Measurements from ENCODE around the gene SET. TPM values are rescaled to one million over a fixed set of nuclear protein-coding genes. Genes with fewer than 3 reads are reported as not detected.

Gene SET
- polyA plus RNA-seq, 1 donor (not counting 4 experiments of a cell fraction or from before 2014, with no cell fraction given), result 267 TPM

DNA sequence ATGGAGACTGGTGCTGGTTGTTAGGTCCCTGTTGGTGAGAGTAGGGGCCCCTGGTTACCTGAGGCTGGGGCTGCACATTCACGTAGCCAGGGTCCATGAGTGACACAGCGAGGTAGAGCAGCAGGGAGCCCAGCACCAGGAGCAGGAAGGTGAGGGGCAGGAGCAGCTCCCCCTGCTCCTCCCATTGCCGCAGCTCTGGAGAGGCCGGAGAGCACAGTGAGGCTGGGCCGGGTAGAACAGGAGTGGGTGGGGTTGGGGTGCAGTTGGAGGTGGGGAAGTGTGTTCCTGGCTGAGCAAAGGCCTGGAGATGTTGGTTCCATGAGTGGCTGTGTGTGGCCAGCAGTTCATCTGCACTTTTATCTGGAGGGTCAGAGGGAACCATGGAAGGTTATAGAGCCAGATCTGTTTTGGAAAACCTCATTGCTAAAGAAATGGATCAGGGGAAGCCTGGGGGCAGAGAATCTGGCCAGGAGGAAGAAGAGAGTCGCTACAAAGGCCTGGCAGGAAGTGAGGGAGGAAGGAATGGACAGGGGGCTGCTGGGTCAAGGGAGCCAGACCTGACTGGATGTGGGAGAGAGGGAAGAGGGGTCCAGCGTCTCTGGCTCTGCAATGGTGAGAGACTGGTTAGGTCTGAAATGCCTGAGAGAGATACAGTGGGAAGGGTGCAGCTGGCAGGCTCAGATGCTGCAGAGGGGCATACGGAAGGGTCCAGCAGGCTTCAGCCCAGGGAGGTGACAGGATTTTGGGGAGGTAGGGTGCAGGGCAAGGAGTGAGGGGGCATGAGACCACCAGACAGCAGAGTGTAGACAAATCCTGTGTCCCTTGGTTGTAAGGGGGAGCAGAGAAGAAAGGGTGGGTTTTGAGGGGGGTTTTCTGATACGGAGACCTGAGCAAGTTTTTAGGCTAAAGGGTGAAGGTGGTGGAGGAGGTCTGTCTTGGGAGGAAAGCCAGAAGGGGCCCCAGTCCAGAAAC lies 33.6 kb downstream of the SET start:
- peaks cover 6% of the 10 kb centered on the region in 2 experiments for H3K36me3 ChIP-seq (ENCODE audit: control insufficient read depth in 2 of 2, extremely low read depth in 1 of 2, insufficient read depth in 2 of 2, low read length in 2 of 2)
- no peak overlapping the region for H2AFZ ChIP-seq (ENCODE audit: control insufficient read depth, low read length)
- no peaks in the 10 kb centered on the region for H3K9me1 ChIP-seq (ENCODE audit: control insufficient read depth, extremely low read depth, insufficient read depth, low read length)
- H4K20me1 ChIP-seq (ENCODE audit: control insufficient read depth, extremely low read depth, insufficient read depth, low read length), result no peaks in the 10 kb centered on the region
- no peaks in the 10 kb centered on the region for H3K9me3 ChIP-seq (ENCODE audit: control insufficient read depth, low read depth, low read length)
- TF ChIP-seq, protein P1, sequence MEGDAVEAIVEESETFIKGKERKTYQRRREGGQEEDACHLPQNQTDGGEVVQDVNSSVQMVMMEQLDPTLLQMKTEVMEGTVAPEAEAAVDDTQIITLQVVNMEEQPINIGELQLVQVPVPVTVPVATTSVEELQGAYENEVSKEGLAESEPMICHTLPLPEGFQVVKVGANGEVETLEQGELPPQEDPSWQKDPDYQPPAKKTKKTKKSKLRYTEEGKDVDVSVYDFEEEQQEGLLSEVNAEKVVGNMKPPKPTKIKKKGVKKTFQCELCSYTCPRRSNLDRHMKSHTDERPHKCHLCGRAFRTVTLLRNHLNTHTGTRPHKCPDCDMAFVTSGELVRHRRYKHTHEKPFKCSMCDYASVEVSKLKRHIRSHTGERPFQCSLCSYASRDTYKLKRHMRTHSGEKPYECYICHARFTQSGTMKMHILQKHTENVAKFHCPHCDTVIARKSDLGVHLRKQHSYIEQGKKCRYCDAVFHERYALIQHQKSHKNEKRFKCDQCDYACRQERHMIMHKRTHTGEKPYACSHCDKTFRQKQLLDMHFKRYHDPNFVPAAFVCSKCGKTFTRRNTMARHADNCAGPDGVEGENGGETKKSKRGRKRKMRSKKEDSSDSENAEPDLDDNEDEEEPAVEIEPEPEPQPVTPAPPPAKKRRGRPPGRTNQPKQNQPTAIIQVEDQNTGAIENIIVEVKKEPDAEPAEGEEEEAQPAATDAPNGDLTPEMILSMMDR (optimal IDR thresholded peaks at IDR 0.05 in 1 of 3, IDR thresholded peaks at IDR 0.05 in 1 of 3, conservative IDR thresholded peaks at IDR 0.05 in 1 of 3; ENCODE audit: extremely low read depth in 1 of 3, insufficient read depth in 2 of 3, low read length in 3 of 3), result no peak
- TF ChIP-seq EZH2 (IDR thresholded peaks at IDR 0.05; ENCODE audit: low read length), result no peak
- peak overlapping the region; percentile 82 for H3K9ac ChIP-seq (ENCODE audit: control insufficient read depth, extremely low read depth, insufficient read depth, low read length)
- peaks cover 13% of the 10 kb centered on the region for H3K4me1 ChIP-seq (ENCODE audit: control insufficient read depth, extremely low read depth, insufficient read depth, low read length)
- DNase-seq (ENCODE audit: low read depth, low spot score) (no peak), FAIRE-seq (no peak)
- dilution Hi-C loops (cut with MboI; ENCODE audit: extremely low pct_ligation_motif_present, low sequenced_read_pairs), result no loop called here
- H3K79me2 ChIP-seq (ENCODE audit: control insufficient read depth, insufficient read depth, low read length), result peaks cover 11% of the 10 kb centered on the region
- H3K27ac ChIP-seq (ENCODE audit: control insufficient read depth, insufficient read depth, low read length), result no peak overlapping the region
- H3K4me3 ChIP-seq (ENCODE audit: control insufficient read depth in 2 of 3, extremely low read depth in 1 of 3, insufficient read depth in 2 of 3, low read depth in 1 of 3, low read length in 3 of 3), result peak overlapping the region; percentile 60 to 93 (median 90)
- H3K4me2 ChIP-seq (ENCODE audit: control insufficient read depth, extremely low read depth, insufficient read depth, low read depth, low read length), result peak overlapping the region; percentile 91
- H3K27me3 ChIP-seq (ENCODE audit: control insufficient read depth, extremely low read depth, insufficient read depth, low read length), result no peaks in the 10 kb centered on the region

DNA sequence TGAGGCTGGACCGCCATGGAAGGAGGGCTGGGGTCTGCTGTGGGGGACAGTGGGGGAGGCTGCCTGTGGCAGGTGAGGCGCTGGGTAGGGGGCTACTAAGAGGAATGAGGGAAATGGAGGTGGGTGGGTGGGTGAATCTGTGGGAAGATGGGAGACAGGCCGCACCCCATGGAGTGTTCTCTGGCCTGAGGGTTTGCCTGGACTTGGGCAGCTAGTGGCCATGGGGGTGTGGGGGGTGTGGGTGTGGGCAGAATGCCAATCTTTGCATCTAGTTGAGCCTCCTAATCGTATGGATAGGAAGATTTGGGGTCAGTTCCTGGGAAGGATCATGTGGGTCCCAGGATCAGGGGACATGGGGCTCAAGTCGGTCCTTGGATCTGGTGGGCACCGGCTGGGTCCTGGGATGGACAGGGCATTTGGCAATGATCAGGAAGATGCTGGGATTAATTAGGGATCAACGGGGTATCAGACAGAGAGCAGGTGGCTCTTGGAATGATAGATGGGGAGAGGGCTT lies 34.4 kb downstream of the SET start:
- peaks cover 11% of the 10 kb centered on the region for H3K79me2 ChIP-seq (ENCODE audit: control insufficient read depth, insufficient read depth, low read length)
- peak overlapping the region; percentile 82 for H3K9ac ChIP-seq (ENCODE audit: control insufficient read depth, extremely low read depth, insufficient read depth, low read length)
- no peaks in the 10 kb centered on the region for H3K9me1 ChIP-seq (ENCODE audit: control insufficient read depth, extremely low read depth, insufficient read depth, low read length)
- H3K4me2 ChIP-seq (ENCODE audit: control insufficient read depth, extremely low read depth, insufficient read depth, low read depth, low read length), result peak overlapping the region; percentile 91
- TF ChIP-seq, protein P1 (optimal IDR thresholded peaks at IDR 0.05 in 1 of 3, IDR thresholded peaks at IDR 0.05 in 1 of 3, conservative IDR thresholded peaks at IDR 0.05 in 1 of 3; ENCODE audit: extremely low read depth in 1 of 3, insufficient read depth in 2 of 3, low read length in 3 of 3), result no peak
- TF ChIP-seq EZH2 (IDR thresholded peaks at IDR 0.05; ENCODE audit: low read length), result no peak
- peak; percentile 41 for FAIRE-seq
- H3K4me1 ChIP-seq (ENCODE audit: control insufficient read depth, extremely low read depth, insufficient read depth, low read length), result peaks cover 13% of the 10 kb centered on the region
- no peaks in the 10 kb centered on the region for H3K27me3 ChIP-seq (ENCODE audit: control insufficient read depth, extremely low read depth, insufficient read depth, low read length)
- H4K20me1 ChIP-seq (ENCODE audit: control insufficient read depth, extremely low read depth, insufficient read depth, low read length), result no peaks in the 10 kb centered on the region
- H3K27ac ChIP-seq (ENCODE audit: control insufficient read depth, insufficient read depth, low read length), result peak overlapping the region; percentile 68
- H3K9me3 ChIP-seq (ENCODE audit: control insufficient read depth, low read depth, low read length), result no peaks in the 10 kb centered on the region
- peak overlapping the region; percentile 60 to 93 (median 90) for H3K4me3 ChIP-seq (ENCODE audit: control insufficient read depth in 2 of 3, extremely low read depth in 1 of 3, insufficient read depth in 2 of 3, low read depth in 1 of 3, low read length in 3 of 3)
- peak overlapping the region; percentile 89 for H2AFZ ChIP-seq (ENCODE audit: control insufficient read depth, low read length)
- dilution Hi-C loops (cut with MboI; ENCODE audit: extremely low pct_ligation_motif_present, low sequenced_read_pairs), result no loop called here
- H3K36me3 ChIP-seq (ENCODE audit: control insufficient read depth in 2 of 2, extremely low read depth in 1 of 2, insufficient read depth in 2 of 2, low read length in 2 of 2), result peaks cover 6% of the 10 kb centered on the region in 2 experiments
- DNase-seq (ENCODE audit: low read depth, low spot score), result no peak
